NCI-H187 treated with DMSO at 0.1 percent for 48 hours (cell line): ENCODE measurements around the gene SEMA6A.

ENCODE experiments used
- DNase-seq: peaks from one replicate; lab custom pipeline; 2025; lab: John Stamatoyannopoulos, UW

Gene SEMA6A

DNA sequence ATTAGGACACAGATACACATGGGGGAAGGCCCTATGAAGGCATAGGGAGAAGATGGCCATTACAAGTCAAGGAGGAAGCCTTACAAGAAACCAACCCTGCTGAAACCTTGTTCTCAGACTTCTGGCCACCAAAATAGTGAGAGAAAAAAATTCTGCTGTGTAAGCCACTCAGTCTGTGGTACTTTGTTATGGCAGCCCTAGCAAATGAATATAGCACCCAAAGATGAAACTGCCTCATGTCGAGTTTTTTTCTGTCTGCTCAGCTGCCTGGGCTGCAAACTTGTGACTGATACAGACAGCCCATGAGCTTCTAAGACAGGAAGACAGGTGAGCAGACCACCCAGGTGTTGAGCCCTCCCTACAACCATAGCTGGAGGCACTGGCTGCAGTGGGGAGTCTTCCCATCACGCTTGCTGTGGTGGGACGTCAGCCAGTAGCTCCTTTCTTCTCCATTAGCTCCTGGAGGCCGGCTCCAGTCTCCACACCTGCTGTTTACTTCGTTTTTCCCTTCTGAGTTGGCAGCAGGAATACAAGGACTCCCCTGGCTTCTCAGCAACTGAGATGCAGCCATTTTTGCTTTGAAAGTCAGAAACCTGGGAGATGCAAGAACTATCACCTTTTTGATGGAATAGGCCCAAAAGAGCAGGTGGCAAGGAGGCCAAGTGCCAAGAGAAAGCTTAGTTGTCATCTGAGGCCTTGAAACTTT, 164.9 kb downstream of the SEMA6A start:
- DNase-seq, result no peak

DNA sequence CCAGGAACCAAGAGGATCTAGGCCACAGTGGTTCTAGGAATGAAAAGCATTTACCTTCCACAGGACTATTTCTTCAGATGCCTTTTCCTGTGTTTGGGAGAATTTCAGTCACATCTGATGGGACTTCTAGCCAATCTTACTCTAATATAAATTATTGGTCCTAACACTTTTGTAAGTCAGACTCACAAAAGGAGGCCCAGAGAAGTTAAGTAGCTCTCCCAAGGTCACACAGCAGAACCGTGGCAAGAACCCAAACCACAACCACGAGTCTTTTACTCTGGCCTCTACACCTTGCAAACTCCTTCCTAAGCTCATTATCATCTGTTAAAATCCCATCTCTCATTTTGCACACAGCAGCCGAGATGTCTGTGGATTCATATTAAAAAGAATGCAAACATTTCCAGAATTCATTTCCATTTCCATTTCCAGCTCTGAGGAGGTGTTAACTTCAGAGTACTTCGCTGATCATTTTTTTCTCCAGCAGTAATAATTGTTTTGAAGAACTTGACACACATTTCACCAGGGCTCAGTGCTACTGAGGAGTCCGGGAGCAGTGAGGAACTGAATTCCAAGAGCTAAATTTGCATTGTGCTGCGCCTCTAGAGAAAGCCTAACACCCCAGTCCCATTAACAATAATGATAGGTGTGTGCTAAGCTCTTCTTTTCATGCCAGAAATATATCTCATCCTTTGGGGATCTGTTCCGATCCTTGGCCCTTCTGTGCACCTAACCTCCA, 168.1 kb downstream of the SEMA6A start:
- DNase-seq, result no peak

DNA sequence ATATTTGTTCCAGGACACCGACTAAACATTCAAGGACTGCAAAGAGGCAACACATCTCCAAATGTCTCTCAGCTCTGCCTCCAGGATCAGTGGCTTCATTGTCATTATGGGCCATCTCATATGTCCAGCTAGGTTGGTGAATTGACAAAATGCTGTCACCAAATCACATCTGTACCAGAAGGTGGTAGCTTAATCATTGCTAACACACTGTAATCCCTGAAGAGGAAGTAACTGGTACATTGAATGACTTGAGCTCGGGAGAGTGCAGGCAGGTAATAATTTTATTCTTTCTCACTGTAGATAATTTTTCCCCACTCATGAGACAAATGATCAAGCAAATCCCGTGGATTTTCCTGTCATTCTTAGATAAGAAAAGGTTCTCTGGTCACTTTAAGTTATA, 169.8 kb downstream of the SEMA6A start:
- DNase-seq, result no peak

DNA sequence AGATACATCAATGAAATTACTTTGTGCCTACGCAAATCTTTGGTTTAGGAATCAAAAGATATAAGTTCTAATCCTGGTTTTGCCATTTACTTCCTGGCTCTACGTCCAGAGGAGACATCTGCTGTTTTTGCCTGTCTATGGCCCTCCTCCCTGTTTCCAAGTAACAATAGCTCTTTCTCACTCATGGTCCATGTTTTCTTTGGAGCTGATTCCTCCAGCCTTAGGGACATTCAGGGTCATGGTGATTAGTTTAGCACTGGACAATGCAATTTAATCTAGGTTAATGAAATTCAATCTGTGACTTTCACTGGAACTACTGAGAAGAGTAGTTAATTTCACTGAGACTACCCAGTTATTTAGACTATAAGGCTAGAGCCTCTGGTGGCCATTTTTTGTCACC, 170.6 kb downstream of the SEMA6A start:
- no peak for DNase-seq

DNA sequence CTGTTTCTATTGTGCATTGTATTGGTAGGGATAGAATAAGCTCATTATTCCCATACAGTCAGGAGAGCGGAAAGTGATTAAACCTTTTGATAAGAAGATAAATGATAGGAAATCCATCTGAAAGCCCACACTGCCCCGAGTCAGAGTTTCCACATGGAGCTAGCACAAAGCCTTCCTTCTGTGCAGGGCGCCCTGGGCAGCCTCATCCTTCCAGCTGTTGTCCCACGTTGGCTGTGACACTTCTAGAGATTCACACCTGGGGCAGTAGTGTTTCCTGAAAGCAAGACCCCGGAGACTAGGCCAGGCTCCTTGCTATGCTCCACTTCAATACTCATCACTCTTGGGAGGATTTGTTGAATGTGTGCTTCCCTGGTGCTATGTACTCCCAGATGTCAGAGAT, 172.4 kb downstream of the SEMA6A start:
- no peak for DNase-seq

DNA sequence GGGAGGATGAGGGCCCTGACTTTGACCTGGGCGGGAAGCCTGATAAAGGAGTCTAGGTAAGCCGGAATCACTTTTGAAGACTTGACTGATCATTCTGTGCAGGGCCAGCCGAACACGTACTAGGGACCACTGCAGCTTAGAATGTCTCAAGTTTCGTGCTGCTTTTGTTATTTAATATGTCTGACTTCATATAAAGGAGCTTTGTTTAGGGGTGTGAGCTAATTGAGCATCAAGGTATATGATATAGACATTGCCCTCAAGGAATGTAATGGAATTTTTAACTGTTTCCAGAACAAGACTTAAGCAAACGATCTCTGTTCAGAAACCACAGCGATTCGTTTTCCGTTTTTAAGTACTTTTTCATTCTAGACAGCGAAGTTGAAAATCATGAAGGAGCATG, 173.0 kb downstream of the SEMA6A start:
- no peak for DNase-seq

DNA sequence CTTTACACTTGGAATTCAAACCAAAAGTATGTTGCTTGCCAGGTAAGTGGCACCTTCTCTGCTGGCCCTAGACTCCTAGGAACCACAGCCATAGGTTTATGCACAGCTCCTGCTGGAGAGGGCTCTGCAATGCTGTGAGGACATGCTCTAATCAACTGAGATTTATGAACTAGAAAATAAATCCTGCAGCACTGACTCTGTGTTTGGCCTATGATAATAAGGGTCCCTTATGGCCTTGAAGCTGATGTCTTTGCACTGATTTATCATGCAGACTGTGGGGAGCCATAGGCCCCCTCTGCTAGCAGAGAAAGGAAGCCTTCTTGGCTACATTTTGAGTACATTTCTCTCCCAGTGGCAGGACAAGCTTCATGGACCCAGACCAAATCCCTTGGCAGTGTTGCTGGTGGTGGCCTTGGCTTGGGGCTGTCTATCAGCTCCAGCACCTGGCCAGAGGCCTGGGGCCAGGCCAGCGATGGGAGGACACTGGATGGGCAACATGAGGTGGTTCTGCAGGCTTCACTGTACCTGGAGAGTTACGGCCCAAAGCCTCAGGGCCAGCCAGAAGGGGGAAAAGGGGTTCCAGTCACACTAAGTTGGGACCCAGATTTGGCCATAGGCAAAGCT, 178.0 kb downstream of the SEMA6A start:
- no peak for DNase-seq

DNA sequence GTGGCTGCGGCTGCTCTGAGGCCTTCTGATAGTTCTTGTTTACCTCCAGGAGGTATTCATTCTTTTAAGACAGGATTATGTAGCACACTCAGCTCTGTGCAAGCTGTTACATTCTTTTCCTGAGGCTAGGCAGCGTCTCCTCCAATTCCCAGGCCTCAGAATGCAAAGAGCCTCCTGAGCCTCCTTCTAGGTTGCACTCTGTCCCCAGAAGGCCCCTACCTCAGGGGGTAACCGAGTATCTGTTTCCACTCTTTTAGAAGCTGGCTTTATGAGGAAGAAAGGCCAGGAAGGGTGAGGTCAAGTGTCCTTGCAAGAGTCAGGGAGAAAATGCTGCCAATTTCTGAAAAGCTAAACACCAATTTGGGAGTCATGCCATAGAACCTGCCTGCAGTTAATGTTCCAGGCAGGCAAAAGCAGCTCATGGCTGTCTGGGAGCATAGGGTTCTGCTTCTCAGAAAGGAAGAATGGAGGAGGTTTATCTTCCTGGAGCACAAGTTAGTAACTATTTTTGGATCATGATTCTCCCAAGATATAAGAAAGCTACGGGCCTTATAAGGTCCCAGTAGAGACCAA, 178.9 kb downstream of the SEMA6A start:
- no peak for DNase-seq

DNA sequence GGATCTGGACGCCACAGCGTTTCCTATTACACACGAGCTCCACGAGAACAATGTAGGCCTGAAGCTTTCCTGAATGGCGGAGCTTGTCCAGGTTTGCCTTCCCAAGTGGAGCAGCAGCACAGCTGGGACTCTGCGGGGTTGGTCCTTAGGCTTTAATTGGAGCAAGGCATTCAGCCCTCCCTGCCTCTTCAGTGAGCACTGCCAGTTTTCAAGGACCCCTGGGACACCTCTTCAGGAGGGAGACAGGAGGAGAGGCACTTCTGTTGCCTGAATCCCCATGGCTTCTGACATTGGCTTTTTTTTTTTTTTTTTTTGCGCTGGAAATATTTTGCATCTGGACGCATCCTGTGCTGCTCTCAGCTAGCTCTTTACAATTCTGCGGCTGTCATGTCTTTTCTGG, 179.4 kb downstream of the SEMA6A start:
- peak; percentile 91 for DNase-seq

DNA sequence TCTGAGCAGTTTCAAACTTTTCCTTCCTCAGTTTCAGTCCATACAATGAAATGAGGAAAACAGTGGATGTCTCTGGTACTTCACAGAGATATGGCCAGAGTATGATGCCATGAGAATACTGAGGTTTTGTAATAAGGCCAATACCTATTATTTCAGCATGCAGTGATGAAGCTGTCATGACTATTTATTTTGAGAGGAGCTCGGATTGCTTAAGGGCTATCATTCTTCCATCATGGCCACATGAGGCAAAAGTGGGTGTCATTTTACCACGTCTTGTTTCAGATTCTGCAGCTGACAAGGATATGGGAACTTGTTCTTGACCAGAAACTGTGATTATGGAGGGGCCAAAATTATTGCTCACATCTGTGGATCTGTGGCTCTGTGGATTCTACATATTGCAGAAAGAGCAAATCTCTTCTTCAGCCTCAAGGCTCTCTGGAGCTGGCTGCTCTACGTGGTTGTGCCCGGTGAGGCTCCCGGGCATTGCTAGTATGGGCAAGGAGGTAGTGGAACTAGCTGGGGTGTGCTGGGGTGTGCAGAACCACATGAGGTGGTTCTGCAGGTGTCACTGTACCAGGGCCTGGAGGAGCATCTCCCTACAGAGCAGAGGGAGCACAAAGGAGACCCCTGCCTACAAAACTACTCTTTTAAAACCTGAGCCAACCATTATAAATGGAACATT, 180.3 kb downstream of the SEMA6A start:
- no peak for DNase-seq
